CD14-positive monocyte (primary cell): ENCODE measurements around the gene AEBP2. TPM values are rescaled to one million over a fixed set of nuclear protein-coding genes. Genes with fewer than 3 reads are reported as not detected.

Source experiments
- DNase-seq, 3 donors: peaks; one replicate each; pipeline ENCODE4 v3.0.0-alpha.2; 2011 to 2022
- H2AFZ ChIP-seq: 2 replicates; pipeline ENCODE4 v1.6.0; 2012; ENCODE audit warnings: mild to moderate bottlenecking, low read depth, low read length, inconsistent platforms; ENCODE audit not compliant: insufficient read depth, poor library complexity, severe bottlenecking
- H3K27ac ChIP-seq, 2 donors: 1 replicate in 1 of 2; 2 replicates in 1 of 2; pipeline ENCODE4 v1.5.1; 2012 to 2013; ENCODE audit warnings: low read length in 2 of 2, control low read depth in 1 of 2, inconsistent platforms in 1 of 2, low read depth in 1 of 2, mild to moderate bottlenecking in 1 of 2
- H3K27me3 ChIP-seq, 2 donors: one replicate each; pipeline versions ENCODE4 v1.6.0 to v1.6.1; 2011 to 2013; ENCODE audit warnings: low read length in 2 of 2; ENCODE audit not compliant: control insufficient read depth in 2 of 2, insufficient read depth in 2 of 2
- H3K36me3 ChIP-seq, 2 donors: replicated peaks in 1 of 2; 1 replicate in 1 of 2; 2 replicates in 1 of 2; pipeline versions ENCODE4 v1.5.1 to v1.6.1; 2012 to 2013; ENCODE audit warnings: low read length in 2 of 2, control low read depth in 1 of 2, inconsistent platforms in 1 of 2, mild to moderate bottlenecking in 1 of 2; ENCODE audit not compliant: insufficient read depth in 2 of 2, control insufficient read depth in 1 of 2
- H3K4me1 ChIP-seq, 2 donors: 1 replicate in 1 of 2; 2 replicates in 1 of 2; pipeline versions ENCODE4 v1.5.1 to v1.6.1; 2012 to 2013; ENCODE audit warnings: low read length in 2 of 2, control low read depth in 1 of 2, inconsistent platforms in 1 of 2, mild to moderate bottlenecking in 1 of 2, moderate library complexity in 1 of 2; ENCODE audit not compliant: insufficient read depth in 2 of 2, control insufficient read depth in 1 of 2
- H3K4me2 ChIP-seq: replicated peaks from 2 replicates; pipeline ENCODE3; 2012; ENCODE audit warnings: low read length, moderate library complexity, mild to moderate bottlenecking; ENCODE audit not compliant: poor library complexity, severe bottlenecking; ENCODE audit errors: extremely low read depth
- H3K4me3 ChIP-seq, 3 experiments: fragments of 200-600 bp in 1 of 3; sonication (generic) in 1 of 3; replicated peaks in 1 of 3; 1 replicate in 2 of 3; 2 replicates in 1 of 3; pipeline ENCODE4 v1.5.1; 2011 to 2013; ENCODE audit warnings: low read length in 3 of 3, mild to moderate bottlenecking in 3 of 3, control low read depth in 2 of 3, low read depth in 2 of 3, inconsistent platforms in 1 of 3, moderate library complexity in 1 of 3
- H3K79me2 ChIP-seq: 2 replicates; pipeline ENCODE4 v1.6.0; 2012; ENCODE audit warnings: mild to moderate bottlenecking, control low read depth, inconsistent platforms, low read length, moderate library complexity; ENCODE audit not compliant: insufficient read depth
- H3K9ac ChIP-seq: 2 replicates; pipeline ENCODE4 v1.6.0; 2017; ENCODE audit warnings: low read length, mild to moderate bottlenecking; ENCODE audit not compliant: insufficient read depth, poor library complexity, severe bottlenecking
- H3K9me3 ChIP-seq, 2 donors: replicated peaks in 1 of 2; 1 replicate in 1 of 2; 2 replicates in 1 of 2; pipeline versions ENCODE4 v1.5.1 to v1.6.1; 2012 to 2013; ENCODE audit warnings: low read length in 2 of 2, control low read depth in 1 of 2; ENCODE audit not compliant: control insufficient read depth in 1 of 2, insufficient read depth in 1 of 2
- H4K20me1 ChIP-seq: 2 replicates; pipeline ENCODE4 v1.6.0; 2012; ENCODE audit warnings: mild to moderate bottlenecking, low read length, control low read depth, moderate library complexity; ENCODE audit not compliant: insufficient read depth
- H3K27ac Mint-ChIP-seq, 7 donors: one replicate each; pipeline ENCODE4 v1.8.0; 2020; ENCODE audit warnings: mild to moderate bottlenecking in 7 of 7, mixed read lengths in 7 of 7, moderate library complexity in 6 of 7, inconsistent platforms in 2 of 7
- H3K27me3 Mint-ChIP-seq, 3 donors: one replicate each; pipeline ENCODE4 v1.8.0; 2021 to 2022; ENCODE audit warnings: low read depth in 3 of 3, mild to moderate bottlenecking in 3 of 3, mixed read lengths in 3 of 3, moderate library complexity in 3 of 3, inconsistent platforms in 1 of 3
- H3K36me3 Mint-ChIP-seq, 2 donors: one replicate each; pipeline ENCODE4 v1.8.0; 2020; ENCODE audit warnings: mixed read lengths in 2 of 2, inconsistent platforms in 1 of 2, mild to moderate bottlenecking in 1 of 2
- H3K4me1 Mint-ChIP-seq: one replicate; pipeline ENCODE4 v1.8.0; 2020; ENCODE audit warnings: mild to moderate bottlenecking, mixed read lengths
- H3K4me3 Mint-ChIP-seq, 2 donors: one replicate each; pipeline ENCODE4 v1.8.0; 2020; ENCODE audit warnings: mild to moderate bottlenecking in 2 of 2, mixed read lengths in 2 of 2, moderate library complexity in 1 of 2
- H3K9me3 Mint-ChIP-seq, 7 donors: one replicate each; pipeline ENCODE4 v1.8.0; 2020 to 2022; ENCODE audit warnings: mixed read lengths in 7 of 7, mild to moderate bottlenecking in 6 of 7, moderate library complexity in 6 of 7, inconsistent platforms in 2 of 7
- CTCF ChIP-seq: fragments of 200-600 bp; IDR thresholded peaks from one replicate; pipeline ENCODE4 v1.8.0; 2022; ENCODE audit warnings: antibody characterized with exemption, mild to moderate bottlenecking
- WGBS: methylation state at CpG from one replicate; pipeline ENCODE4 v1.1.5; 2013; ENCODE audit warnings: missing lambda C conversion rate; ENCODE audit not compliant: insufficient coverage; 5-methylcytosine and 5-hydroxymethylcytosine counted together
- intact Hi-C, 2 donors: fragments of 100-400 bp; cut with micrococcal nuclease; formaldehyde crosslinking; loops; one replicate each; pipeline versions ENCODE4 v1.15.0 to v1.15.1; 2023
- polyA plus RNA-seq, 3 donors: library from polyadenylated mRNA; depleted of rRNA in 1 of 3; unstranded in 2 of 3; stranded (reverse) in 1 of 3; fragments of 300-500 nt in 2 of 3; fragments of >200 nt in 1 of 3; fragmentation: Illumina TruSeq in 2 of 3; gene quantifications; 1 replicate in 2 of 3; 2 replicates in 1 of 3; pipeline ENCODE4 v1.2.3, GENCODE V29; 2012 to 2021

AEBP2 gene
- polyA plus RNA-seq, 3 donors, result 3.0 to 8.0 (median 4.4) TPM

- Histone ChIP-seq H3K4me2 (no peak overlapping the region), H2AFZ (no peak overlapping the region), H3K9ac (no peak overlapping the region), H3K9me3 (no peaks in the 10 kb centered on the region), H3K36me3 (peaks cover 0 to under 1% of the 10 kb centered on the region in 2 donors), H3K27ac (no peak overlapping the region), H3K79me2 (peaks cover 99% of the 10 kb centered on the region), H3K4me3 (no peak overlapping the region), H4K20me1 (peaks cover 95% of the 10 kb centered on the region), H3K4me1 (no peaks in the 10 kb centered on the region), H3K27me3 (no peaks in the 10 kb centered on the region)
- H3K27ac Mint-ChIP-seq, result peak overlapping the region in 1 of 7 donors; percentile 82
- no peaks in the 10 kb centered on the region for H3K27me3 Mint-ChIP-seq
- H3K4me1 Mint-ChIP-seq, result peaks cover 15% of the 10 kb centered on the region
- intact Hi-C loops, result no loop called here
- H3K36me3 Mint-ChIP-seq, result peaks cover 3 to 15% of the 10 kb centered on the region in 2 donors
- no peak overlapping the region for H3K4me3 Mint-ChIP-seq
- TF ChIP-seq CTCF, result no peak
- WGBS, result 74% methylated on average over 3 of the region's 6 CpGs
- H3K9me3 Mint-ChIP-seq, result peaks cover 0 to 4% (median 0%) of the 10 kb centered on the region in 7 donors
- DNase-seq, result no peak
Observed at GRCh38 chr12:19451196-19451595, 11.9 kb downstream of the AEBP2 start.

GRCh38 chr12:19453961-19454360, 14.7 kb downstream of the AEBP2 start:
- Histone ChIP-seq H3K79me2 (peaks cover 100% of the 10 kb centered on the region), H3K4me3 (no peak overlapping the region), H3K9ac (no peak overlapping the region), H4K20me1 (peaks cover 95% of the 10 kb centered on the region), H3K4me1 (no peaks in the 10 kb centered on the region), H3K36me3 (peaks cover 5 to 10% of the 10 kb centered on the region in 2 donors), H3K9me3 (no peaks in the 10 kb centered on the region), H3K27me3 (no peaks in the 10 kb centered on the region), H3K4me2 (no peak overlapping the region), H2AFZ (no peak overlapping the region), H3K27ac (no peak overlapping the region)
- TF ChIP-seq CTCF, result no peak
- Mint-ChIP-seq H3K36me3 (peaks cover 14 to 26% of the 10 kb centered on the region in 2 donors), H3K4me3 (no peak overlapping the region), H3K27me3 (no peaks in the 10 kb centered on the region), H3K4me1 (peaks cover 9% of the 10 kb centered on the region), H3K27ac (peak overlapping the region in 1 of 7 donors; percentile 35), H3K9me3 (peaks cover 0 to 4% (median 0%) of the 10 kb centered on the region in 7 donors)
- no peak for DNase-seq
- intact Hi-C loops, result no loop called here
- 100% methylated on average over 5 of the region's 7 CpGs for WGBS
